NCI-H2171 (cell line): ENCODE measurements around the gene LKAAEAR1.

Experiments
- DNase-seq: peaks from one replicate; lab custom pipeline; 2025; lab: John Stamatoyannopoulos, UW

LKAAEAR1 gene

DNA sequence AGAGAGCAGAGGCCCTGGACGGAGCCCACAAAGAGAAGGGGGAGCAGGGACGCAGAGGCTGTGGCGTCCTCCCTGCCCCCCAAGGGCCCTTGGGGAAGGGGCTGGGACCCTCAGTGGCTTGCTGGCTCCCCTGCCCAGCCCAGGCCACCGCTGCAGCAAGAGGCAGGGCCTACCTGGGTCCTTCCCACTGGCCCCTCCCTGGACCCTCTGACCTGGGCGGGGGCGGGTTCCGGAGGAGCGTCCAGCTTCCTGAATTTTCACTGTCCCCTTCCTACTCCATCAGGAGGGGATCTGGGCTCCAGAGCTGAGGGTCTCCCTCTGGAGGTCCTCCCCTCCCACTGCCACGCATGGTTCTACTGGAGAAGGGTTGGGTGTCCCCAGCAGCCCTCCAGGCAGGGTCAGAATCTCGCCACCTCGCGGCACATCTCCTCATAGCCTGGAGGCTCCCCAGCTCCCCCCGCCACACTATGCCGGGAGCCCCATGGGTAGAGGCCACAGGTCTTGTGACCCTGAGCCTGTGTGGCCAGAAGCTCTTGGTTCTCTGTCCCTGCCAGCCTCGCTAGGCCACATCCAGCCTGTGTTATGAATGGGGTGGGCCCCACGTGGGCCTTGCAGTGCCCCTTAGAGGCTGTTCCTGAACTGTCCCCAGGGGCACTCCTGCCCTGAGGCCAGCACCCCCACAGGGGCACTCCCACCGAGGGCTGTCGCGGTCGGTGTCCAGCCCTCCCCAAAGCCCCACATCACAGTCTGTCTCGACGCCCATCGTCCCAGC lies 33.8 kb downstream of the LKAAEAR1 start:
- DNase-seq, result no peak

DNA sequence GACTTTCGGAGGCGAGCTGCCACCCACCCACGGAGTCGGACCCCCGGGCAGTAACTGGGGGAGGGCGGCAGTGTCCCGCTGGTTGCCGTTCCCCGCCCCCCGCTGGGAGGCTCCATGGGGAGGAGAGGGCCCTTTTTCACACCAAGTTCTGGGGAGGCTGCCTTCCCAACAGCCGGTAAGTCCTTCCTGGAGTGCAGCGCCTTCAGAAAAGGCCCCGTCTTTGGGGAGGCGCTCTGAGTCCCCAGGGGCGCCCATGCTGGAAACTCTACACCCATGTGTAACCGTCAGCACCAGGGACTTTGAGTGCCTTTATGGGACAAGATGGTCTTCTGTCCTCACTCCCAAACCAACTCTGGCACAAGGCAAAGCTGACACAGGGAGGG lies 34.3 kb downstream of the LKAAEAR1 start:
- DNase-seq, result peak; percentile 53

DNA sequence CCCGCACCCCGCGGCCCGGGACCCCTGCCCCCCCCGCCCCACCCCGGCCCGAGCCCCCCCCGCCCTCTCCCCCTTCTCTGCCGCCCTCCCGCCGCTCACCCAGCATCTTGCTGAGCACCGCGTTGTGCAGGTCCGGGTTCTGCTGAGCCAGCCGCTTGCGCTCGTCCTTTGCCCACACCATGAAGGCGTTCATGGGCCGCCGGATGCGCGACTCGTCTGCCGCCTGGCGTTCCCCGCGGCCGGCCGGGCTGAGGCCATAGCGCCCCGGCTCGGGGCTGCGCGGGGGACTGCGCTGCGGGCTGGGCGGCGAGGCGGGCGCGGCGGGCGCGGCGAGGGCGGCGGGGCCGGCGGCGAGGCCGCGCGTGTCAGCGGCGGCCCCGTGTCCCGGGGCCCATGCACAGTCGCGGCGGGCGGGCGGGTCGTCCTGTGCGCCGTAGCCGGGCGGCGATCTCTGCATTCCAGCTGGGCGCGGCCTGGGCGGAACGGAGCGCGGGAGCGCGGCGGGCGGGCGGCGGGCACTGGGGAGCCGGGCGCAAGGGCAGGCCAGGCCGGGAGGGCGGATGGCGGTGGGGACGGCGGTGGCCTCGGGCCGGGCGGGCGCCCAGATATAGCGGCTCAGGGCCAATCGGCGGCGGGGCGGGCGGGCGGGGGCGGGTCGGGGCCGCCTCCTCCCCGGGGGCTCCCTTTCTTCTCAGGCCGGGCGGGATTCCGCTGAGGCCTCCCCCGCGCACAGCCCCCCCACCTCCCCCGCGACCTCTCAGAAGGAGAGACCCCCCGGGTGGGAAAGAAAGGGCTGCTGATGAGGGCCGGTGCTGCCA lies 34.9 kb downstream of the LKAAEAR1 start, which contains the start of gene SOX18:
SOX18 (minus strand) TSS at position 580 of the 818 bp plus-strand sequence; CDS start at position 457, 123 bp downstream.
- no peak for DNase-seq

DNA sequence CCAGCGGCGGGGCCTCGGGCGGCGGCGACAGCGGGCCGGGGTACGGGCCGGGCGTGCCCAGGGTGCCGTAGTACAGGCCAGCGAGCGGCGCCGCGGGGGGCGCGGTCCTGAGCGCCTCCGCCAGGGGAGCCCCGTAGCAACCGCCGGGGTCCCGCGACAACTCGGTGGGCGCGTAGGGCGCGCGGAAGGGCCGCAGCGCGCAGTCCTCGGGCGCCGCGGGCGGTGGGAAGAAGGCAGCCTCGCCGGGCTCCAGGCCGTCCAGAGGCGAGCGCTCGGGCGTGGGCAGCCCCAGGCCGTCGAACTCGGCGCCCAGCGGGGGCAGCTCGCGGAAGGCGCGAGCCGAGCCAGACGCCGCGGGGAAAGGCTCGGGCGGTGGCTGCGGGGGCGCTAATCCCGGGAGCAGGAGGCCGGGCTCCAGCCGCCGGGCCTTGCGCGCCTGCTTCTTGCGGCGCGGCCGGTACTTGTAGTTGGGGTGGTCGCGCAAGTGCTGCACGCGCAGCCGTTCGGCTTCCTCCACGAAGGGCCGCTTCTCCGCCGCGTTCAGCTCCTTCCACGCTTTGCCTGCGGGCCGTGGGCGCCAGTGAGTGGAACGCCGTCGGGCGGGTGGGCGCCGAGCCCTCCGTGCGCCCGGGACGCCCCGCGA lies 35.7 kb downstream of the LKAAEAR1 start:
- DNase-seq, result no peak

DNA sequence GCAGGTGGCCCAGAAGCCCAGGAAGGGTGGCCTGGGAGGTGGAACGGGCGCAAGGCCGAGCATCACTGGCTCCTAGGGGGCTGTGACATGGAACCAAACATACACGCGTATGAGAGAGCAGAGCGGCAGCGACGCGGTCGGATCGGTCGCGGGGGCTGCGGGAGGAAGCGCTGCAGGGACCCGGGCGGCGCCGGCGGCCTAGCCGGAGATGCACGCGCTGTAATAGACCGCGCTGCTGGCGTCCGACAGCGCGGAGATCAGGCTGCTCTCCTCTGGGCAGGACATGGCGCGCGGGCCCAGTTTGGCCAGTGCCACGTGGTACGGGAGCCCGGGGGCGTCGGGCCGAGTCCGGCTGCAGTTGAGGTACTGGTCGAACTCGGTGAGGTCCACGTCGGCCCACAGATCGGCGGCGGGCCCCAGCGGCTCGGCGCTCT lies 36.2 kb downstream of the LKAAEAR1 start:
- DNase-seq, result no peak

DNA sequence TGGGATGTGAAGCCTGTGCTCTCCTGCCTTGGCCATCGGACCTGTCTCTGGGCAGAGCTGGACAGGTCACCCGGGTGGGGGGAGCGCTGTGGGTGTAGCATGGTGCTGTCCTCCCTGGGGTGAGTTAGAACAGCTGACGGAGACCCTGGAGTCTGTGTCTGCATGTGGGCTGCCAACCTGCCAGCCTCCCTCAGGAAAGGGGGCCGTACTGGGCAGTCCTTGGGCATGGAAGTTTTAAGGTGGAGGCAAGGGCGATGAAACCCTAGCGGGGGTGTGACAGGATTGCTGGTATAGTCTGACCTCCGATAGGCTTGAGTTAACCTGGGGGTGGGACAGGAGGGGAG lies 37.2 kb downstream of the LKAAEAR1 start:
- DNase-seq, result no peak

DNA sequence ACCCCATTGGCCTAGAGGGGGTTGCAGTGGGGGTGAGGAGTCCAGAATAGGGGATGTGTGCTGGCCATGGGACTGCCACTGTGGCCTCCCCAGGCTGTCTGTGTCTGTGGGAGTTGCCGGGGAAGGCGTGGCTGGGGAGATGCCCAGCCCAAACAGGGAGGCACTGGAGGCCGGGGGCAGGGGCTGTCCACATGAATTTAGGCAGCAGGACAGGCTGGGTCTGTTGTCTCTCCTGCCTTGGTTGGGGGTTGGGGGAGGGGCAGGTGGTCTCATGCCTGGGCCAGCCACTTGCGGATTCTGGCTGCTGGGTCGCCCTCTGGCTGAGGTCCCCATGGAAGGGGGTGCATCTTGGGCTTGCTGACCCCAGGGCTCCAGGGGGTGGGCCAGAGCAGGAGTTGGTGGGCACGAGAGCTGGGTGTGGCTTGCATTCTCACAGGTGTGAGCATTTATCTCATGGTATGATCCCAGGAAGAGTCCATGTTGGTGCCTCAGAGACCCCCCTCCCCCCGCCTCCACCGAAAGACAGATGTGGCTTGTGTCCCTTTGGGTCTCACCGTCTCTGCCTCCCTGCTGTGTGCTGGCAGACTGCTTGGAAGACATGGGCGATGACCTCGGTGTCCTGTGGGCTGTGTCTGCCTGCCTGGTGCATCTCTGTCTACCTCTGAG lies 38.7 kb downstream of the LKAAEAR1 start:
- no peak for DNase-seq

DNA sequence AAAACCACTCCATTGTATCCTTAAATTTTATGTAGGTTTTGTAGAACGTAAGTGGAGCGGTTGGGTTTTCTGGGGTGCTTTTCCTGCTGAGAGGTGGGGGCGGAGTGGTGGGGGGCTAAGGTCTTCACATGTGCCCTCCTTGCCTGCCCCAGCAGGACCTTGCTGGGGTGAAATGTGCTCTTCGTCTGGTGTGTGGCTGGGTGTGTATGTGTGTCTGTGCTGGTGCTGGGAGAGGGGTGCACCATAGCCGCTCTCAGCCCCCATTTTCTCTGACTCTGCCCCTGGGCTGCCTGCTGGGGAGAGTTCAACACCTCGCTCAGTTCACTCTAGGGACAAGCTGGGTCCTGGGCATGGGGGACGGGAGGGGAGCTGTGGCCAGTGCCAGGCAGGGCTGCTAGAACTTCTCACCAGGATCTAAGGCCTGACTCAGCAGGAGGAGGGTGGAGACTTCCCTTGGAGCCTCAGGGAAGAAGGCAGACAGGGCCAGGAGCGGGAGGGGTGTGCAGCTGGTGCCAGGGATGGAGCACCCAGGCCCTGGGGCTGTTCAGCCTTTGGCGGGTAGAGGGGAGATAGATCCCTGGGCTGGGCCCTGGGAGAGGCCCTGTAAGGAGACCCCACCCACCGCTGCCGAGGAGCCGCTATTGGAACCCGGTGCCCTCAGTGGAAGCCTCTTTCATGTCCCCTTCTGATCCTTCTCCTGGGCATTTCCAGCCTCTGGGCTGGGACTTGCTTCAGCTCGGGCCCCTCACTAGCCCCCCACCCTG lies 39.5 kb downstream of the LKAAEAR1 start:
- DNase-seq, result peak; percentile 34

DNA sequence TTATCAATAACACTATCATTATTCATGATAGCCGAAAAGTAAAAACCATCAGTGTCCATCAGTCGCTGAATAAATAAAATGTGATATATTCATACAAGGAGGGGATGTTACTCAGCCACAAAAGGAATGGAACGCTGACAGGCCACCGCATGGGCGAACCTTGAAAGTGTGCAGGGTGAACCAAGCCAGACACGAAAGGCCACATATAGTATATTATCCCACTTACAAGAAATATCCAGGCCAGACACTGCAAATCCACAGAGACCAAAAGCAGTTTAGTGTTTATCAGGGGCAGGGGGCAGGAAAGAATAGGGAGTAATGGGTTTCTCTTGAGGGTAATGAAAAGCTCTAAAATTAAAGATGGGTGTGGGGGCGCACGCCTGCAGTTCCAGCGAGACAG lies 40.4 kb downstream of the LKAAEAR1 start:
- no peak for DNase-seq

DNA sequence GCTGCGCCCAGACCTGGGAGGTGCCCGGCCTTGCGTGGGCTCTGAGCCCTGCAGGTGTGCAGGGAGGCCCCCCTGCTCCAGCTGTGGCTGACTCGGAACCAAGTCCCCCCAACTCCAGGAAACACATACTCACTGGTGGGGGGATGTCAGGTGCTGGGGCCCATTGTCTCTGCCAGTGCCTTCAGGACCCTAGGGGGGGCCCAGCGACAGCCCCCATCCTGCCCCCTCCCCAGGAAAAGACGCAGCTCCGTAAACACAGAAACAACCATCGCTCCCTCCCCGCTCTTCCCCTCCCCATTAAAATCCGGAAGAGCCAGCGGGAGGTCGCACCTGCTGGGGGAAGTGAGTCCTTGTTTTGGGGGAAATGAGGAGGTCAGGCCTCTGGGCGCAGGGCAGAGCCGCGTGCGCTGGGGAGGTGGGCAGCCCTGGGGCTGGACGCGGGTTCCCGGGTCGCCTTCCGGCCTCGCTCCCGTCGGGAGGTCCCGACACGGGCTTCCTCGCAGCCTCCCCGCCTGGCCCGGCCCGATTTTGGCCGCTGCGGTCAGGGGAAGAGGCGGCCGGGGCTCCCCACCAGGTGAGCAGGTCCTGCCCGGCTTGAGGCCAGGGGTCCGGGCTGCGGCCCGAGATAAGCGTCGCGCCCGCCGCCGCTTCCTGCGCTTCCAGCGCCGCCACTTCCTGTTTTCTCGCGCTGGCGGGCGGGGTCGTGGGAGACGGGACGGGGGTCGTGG lies 42.0 kb downstream of the LKAAEAR1 start:
- no peak for DNase-seq

DNA sequence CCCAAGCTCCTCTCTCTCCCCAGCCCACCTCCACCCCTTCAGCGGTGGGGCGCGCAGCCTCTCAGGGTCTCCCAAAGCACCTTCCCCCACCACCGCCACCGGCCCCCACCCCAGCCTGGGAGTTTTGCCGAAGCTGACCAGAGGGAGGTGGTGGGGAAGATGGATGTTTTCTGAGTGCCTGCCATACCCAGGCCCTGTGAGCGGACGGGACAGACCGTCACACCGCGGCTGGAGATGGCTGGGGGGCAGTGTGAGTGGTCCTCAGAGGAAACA lies 42.5 kb downstream of the LKAAEAR1 start:
- DNase-seq, result no peak

DNA sequence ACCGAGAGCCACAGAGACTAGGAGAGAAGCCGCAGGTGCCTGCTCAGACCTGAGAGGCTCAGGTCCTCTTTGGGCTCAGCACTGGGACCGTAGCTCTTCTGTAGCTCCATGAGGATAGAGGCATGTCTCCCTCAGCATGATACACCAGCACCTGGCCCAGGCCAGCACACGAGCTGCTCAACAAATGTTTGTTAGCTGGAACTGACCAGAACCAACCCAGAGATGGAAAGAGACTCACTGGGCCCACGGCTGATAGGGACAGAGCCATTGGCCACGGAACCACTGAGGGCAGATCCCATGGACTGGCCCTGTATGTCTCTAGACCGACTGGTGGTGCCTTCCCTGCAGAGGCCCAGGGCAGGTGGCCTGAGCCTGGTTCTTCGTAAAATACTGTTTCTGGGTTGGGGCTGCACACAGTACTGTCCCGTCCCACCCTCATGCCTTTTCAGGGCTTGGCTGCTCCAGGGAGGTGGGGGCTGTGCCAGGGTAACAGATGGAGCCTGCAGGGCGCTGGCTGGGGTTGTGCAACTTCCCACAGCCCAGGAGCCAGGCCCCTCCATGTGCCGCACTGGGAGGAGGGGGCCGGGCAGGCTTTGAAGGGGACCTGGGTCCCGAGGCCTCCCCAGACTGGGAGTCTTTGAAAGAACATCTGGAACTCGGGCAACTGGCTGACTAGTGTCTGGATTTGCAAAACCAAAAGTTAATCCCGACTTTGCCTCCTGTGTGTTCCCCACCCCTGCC lies 43.0 kb downstream of the LKAAEAR1 start:
- peak; percentile 58 for DNase-seq

DNA sequence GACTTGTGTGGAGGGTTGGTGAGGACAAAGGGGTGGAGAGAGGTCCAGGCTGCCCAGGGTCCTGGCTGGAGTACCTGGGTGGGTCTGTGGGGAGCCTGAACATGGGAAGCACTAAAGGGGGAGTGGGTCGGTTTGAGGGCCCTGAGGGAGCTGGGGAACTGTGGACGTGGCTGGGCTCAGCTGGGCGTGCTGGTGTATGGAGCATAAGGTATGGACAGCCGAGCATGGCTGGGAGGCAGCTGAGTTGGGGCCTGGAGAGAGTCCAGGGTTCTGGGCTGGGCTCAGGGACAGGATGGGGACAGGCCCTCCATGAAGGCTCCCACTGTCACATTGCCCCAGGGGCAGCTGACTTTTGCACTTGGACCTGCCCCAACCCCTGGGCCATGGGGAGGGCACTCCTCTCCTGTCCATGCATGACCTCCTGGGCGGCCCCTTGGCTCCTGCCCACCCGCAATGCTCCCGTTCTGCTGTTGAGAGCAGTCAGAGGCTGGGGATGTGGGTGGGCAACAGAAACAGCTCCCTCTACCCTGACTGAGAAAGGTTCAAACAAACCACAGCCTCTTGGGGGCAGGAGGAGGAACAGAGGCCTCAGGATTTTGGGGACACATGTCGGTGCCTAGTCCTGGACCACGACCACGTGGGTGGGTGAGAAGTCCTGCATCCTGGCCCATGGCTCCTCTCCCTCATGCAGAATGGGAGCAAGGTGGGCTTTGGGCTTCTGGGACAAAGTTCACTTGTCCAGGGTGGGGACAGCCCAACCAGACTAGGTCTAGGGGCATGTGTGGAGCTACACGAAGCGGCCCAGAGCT lies 43.8 kb downstream of the LKAAEAR1 start:
- DNase-seq, result no peak

DNA sequence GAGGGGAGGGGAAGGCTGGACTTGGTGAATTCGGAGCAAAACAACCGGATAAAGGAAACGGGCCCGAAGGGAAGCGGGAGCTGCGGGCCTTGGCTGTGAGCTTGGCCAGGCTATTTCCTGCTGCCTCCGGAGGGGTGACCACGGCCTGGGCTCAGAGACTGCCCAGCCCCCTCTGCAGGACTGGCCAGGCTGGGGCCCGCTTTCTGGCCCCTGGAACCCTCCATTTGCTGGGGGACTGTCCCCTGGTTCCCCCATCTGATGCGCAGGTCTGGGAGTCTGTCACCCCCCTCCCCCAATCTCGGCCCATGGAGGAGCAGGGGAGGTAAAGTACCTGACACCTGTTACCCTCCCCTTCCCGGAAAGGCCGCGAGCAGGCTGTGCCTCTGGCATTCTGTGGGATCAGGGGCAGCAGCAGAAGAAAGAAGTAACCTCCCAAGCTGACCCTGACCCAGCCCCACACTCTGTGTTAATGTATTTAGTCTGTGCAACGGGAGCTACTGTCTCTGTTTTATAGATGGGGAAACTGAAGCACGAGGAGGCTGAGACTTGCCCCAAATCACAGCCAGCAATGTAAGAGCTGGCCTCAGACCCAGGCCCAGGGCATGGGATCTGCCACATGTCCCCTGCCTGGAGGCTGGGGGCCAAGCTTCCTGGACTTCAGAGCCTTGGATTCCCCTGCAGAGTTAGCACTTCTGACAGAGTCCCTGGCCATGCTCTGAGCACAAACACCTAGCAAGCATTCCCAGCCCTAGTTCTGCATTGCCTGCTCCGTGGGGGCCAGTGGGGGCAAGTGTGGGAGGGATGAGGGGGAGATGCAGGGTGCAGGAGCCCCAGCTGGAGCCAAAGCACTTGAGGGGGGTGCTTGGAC lies 44.7 kb downstream of the LKAAEAR1 start:
- peak; percentile 31 for DNase-seq

DNA sequence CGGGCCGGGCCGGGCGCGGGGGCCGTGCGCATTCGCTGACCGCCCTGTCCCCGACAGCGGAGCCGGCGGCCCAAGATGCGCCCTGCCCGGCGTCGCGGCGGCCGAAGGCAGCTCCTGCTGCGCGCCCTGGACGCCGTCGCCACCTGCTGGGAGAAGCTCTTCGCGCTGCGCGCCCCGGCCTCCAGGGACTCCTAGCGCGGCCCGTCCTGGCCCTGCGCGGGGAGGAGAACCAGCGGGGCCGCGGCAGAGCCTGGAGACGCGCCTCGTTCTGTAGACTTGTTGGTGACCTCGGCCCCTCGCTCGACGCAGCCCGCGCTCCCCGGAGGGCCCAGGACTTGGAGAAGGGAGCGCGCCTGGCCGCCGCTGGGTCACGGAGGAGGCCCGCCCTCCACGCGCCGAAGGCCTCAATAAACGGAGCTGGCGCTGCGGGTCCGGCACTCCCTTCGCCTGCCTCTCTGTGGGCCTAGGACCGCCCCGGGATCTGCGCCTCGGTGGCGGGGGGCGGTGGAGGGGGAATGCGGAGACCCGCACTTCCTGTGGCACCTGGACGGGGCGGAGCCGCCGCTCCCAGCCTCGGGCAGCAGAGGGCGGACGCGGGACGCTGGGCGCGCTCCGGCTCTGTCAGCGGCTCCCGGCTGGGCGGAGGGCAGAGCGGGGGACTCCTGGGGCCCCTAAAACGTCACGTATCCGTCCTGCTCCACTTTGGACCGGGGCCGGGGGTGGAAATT lies 45.5 kb downstream of the LKAAEAR1 start:
- peak; percentile 81 for DNase-seq

DNA sequence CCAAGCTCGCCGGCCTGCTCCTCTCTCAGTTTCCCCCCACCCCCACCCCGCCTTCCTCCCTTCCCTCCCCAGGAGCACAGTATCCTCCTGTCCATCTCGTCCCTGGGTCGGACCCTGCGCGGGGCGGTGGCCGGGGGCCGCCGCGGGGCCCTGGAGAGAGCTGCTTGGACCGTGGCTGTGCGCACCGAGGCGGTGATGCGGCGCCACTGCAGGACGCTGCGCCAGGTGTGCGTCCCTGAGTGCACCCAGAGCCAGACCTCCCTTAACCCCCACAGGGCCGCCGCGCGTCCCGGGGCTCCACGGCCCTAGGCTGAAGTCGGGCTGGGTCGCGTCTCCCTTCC lies 46.0 kb downstream of the LKAAEAR1 start:
- peak; percentile 62 for DNase-seq

DNA sequence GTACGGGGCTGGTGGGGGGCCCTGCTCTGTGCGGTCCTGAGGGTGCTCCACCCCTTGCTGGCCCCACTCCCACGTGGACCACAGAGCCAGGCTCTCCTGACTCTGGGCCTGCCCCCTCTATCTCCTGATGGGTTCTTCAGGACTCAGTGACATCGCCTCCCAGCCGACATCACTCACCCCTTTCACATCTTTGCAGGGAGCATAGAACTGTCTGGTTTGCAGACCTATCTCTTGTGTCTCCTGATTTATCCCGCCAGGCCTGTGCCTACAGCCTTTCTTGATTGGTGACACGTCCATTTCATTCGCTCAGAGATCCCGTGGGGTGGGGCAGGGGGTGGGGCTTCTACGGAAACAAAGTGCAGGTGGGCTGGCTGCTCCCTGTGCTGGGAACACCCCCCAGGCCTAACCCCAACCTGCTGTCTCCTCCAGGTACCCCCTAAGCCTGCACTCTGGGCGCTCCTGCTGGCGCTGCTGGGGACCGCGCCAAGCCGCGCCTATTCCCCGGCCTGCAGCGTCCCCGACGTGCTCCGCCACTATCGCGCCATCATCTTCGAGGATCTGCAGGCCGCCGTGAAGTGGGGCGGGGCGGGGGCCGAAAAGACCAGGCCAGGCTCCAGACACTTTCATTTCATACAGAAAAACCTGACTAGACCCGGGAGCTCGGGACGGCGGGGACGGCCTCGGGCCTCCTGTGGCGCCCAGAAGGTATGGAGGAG lies 46.5 kb downstream of the LKAAEAR1 start:
- DNase-seq, result peak; percentile 81

DNA sequence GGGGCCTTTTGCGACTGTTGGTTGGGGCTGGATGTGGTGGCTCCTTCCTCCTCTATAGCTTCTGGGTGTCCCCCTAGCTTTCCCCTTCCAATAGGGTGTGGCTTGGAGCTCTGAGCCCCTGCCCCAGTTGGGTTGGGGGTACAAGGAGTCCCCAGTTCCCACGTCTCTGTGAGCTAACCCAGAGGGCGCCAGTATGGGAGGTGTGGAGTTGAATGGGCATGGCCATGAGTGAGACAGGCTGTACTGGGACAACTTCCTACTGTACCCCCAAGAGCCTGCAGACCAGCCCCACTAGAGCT lies 47.0 kb downstream of the LKAAEAR1 start:
- DNase-seq, result no peak
